ENCODE measurements around the gene GPR89A. TPM values are rescaled to one million over a fixed set of nuclear protein-coding genes. Genes with fewer than 3 reads are reported as not detected.
"Not testable (repeated sequence)": the region's sequence is repeated elsewhere in the genome, so short reads cannot be mapped to it uniquely, and the experiment has no call there.

Gene GPR89A
- polyA plus RNA-seq, 1 donor = 14.0 TPM

GRCh38 chr1:145718465-145718864 lies 110.7 kb downstream of the GPR89A start:
- DNase-seq = not testable (repeated sequence)

DNA sequence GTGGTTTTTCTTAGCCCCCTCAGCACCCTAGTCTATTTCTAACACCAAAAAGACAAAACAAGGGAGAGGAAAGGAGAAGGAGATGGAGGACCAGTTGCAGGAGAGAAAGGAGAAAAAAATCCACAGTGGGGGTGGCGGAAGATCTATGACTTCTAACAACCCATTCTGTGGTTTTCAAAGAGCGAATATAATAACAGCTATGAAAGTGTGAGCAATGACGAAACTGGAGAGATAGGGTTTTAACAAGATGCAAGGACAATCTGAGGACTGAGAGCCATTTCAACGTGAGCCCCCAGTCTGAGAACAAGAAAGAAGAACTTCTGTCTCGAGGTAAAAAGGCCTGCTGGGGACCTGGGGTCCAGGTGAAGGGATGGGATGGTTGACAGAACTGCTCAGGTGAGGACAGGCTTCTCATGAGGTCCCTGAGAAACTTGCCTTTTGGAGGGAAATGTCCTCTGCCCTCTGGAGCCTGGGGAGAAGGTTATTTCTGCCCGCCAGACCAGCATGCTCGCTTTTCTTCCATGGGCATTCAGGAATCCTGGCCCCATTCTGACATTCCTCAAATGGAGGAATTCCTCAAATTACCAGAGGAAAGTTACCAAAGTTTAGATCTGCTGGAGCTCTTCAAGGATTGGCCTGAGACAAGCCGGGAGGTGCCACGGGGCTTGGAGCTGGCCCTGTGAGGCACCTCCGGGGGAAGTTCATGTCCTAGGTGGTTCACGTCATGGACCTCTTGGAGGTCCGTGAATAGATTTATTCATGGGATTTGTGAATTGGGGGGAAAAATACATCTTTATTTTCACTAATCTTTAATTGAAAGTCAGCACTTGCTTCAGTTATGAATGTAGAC lies 111.7 kb downstream of the GPR89A start, which contains the start of gene CD160:
Gene CD160, plus strand, starts transcription at position 270 of the 850 bp plus-strand sequence. CDS start 8,829 bp downstream, outside the sequence.
- DNase-seq = no peak

Other genes starting within 250 kb of the GPR89A start
- gene NBPF20, start 182.4 kb upstream of the GPR89A start, polyA plus RNA-seq (ENCODE audit: insufficient read length) = 4.4 TPM
- 1.1 TPM for gene PDZK1, start 99.4 kb downstream of the GPR89A start, polyA plus RNA-seq (ENCODE audit: insufficient read length)
- 1.1 TPM for gene CD160, start 111.5 kb downstream of the GPR89A start, polyA plus RNA-seq (ENCODE audit: insufficient read length)
- gene RNF115, start 216.1 kb downstream of the GPR89A start, polyA plus RNA-seq (ENCODE audit: insufficient read length) = 15.2 TPM
- gene POLR3C, start 216.2 kb downstream of the GPR89A start, polyA plus RNA-seq (ENCODE audit: insufficient read length) = 20.6 TPM
- gene NUDT17, start 237.6 kb downstream of the GPR89A start, polyA plus RNA-seq (ENCODE audit: insufficient read length) = 11.6 TPM